Suprapubic skin (tissue), 3 donors: ENCODE results near the gene MDFI.

Experiments
- CTCF ChIP-seq, 2 donors: fragments of 200-600 bp in 1 of 2; fragments of 450-650 bp in 1 of 2; sonication (generic) in 1 of 2; IDR thresholded peaks; one replicate each; pipeline ENCODE4 v1.5.1; 2016 to 2019; ENCODE audit warnings: antibody characterized with exemption in 2 of 2, mild to moderate bottlenecking in 1 of 2, moderate library complexity in 1 of 2
- EP300 ChIP-seq: sonication (generic); formaldehyde crosslinking; IDR thresholded peaks from one replicate; pipeline ENCODE4 v1.6.1; 2017; ENCODE audit warnings: antibody characterized with exemption
- POLR2A ChIP-seq, 2 donors: fragments of 450-650 bp; IDR thresholded peaks; one replicate each; pipeline ENCODE4 v1.6.1; 2017; ENCODE audit warnings: antibody characterized with exemption in 2 of 2, mild to moderate bottlenecking in 2 of 2, moderate library complexity in 2 of 2

DNA sequence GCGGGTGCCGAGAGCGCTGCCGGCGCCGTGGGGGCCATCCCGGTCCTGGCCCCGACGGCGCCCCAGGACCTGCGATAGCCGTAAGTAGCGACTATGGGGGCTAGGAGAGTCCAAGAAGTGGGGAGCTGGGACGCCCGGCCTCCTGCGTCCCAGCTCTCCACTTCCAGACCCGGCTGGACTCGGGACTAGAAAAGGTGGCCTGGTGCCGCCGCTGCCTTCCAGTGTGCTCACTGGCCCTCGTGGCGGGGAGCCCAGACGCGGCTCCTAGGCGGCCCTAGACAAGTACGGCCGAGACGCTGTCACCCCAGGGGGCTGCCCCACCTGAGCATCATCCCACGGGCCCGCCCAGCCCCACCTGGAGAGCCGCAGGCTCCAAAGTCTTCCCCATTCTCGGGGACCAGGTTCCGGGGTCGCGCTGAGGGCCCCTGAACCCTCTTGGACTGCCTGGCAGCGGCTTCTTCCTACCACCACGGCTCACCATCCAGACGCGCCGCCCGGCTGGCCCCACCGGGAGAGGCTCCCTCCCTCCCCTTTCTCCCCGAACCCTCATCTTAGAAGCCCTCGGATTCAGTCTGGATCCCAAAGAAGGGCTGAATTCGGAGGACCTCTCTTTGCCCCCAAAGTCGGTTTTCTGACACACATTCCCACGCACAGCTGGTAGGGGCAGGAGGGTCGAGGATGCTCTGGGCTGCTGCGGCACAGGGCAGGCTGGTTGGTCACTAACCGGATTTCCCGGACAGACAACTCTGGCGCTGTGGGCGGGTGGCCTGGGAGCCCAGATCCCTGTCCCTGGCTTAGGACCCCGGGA, 870 bp upstream of the MDFI start:
- TF ChIP-seq EP300 (no peak), CTCF (IDR thresholded peaks at IDR 0.05) (no peak), POLR2A (IDR thresholded peaks at IDR 0.05) (no peak)
